HG02970 (cell line): ENCODE results near the gene PLEKHN1.
"Not testable (repeated sequence)": the region's sequence is repeated elsewhere in the genome, so short reads cannot be mapped to it uniquely, and the experiment has no call there.

Experiments used
- ATAC-seq: cut with Tn5 transposase; IDR thresholded peaks from one replicate; pipeline ENCODE4 v1.9.1; 2021; ENCODE audit warnings: mild to moderate bottlenecking, moderate library complexity, moderate number of reproducible peaks; ENCODE audit not compliant: unreplicated experiment, low FRiP score

Gene PLEKHN1

DNA sequence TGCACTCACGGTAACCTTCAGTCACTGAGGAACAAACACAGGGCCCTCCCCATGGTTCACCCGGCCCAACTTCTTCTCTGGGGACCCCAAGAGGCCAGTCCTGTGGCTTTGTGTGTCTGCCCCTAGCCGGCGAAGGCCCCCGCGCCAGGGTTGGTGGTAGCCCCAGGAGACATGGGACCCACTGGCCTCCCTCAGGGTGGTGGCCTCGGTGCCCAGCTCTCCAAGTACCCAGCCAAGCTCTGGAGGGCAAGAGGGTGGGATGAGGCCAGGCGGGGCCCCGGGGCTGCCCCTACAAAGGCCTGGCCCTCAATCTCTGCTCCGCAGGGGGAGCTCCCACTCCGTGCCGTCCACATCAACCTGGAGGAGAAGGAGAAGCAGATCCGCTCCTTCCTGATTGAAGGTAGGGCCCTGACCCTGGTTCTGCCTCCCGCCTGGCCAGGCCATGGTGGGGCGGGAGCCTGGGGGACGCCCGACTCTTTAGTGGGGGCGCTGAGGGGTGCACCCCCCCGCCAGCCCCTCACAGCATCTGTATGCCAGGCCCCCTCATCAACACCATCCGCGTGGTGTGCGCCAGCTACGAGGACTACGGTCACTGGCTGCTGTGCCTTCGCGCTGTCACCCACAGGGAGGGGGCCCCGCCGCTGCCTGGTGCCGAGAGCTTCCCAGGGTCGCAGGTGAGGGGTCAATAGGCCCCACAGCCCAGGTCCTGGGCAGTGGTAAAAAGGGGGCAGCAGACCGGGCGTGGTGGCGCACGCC is 5.6 kb downstream of the PLEKHN1 start:
- no peak for ATAC-seq

DNA sequence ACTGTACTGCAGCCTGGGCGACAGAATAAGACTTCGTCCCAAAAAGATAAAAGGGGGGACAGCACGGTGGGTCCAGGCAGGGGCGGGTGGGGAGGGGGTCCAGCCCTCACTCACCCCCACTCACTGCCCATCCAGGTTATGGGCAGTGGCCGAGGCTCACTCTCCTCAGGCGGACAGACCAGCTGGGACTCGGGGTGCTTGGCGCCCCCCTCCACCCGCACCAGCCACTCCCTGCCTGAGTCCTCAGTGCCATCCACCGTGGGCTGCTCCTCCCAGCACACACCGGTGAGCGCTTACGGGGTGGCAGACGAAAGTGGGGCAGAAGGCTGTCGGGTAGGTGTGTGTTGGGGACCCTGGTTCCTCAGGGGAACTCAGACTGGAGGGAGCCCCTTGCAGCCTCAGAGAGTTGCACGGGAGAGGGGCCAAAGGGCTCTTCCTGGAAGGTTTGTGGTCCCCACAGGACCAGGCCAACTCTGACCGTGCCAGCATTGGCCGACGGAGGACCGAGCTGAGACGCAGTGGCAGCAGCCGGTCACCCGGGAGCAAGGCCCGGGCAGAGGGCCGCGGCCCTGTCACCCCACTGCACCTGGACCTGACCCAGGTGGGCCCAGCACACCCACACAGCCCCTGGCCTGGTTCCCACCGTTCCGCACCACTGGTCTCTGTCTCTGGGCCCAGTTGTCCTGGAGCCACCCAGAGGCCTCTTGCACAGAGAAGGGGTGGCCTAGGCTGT is 6.6 kb downstream of the PLEKHN1 start:
- no peak for ATAC-seq

GRCh38 chr1:973459-974292 is 7.4 kb downstream of the PLEKHN1 start:
- ATAC-seq = no peak

DNA sequence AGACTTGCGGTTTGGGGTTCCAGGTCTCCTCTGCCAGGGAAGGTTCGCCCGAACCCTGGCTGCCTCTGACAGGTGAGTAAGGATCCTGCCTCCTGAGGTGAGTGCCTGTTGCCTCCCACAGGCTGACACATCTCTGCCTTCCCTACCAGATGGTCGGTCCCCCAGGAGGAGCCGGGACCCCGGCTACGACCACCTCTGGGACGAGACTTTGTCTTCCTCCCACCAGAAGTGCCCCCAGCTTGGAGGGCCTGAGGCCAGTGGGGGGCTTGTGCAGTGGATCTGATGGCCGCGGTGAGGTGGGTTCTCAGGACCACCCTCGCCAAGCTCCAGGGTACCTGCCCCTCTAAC is 8.0 kb downstream of the PLEKHN1 start:
- no peak for ATAC-seq

- ATAC-seq = no peak
Measured at GRCh38 chr1:974687-975328, 8.5 kb downstream of the PLEKHN1 start.

DNA sequence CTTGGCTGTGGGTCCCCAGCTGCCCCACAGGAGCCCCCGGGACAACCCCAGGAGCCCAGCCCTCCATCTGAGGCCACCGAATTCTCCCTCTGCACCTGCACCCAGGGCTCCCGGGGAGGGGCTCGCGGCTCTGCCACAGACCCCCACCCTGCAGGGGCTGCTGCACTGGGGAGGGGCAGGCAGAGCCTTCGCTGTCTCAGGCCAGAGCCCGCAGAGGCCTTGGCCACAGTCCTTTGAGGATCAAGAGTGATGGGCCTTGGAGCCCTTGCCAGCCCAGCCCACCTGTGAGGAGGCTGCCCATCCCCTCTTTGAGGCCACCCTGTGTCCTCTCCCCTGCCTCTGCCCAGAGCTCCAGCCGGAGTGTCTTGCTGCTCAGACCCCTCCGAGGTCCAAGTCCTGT is 9.1 kb downstream of the PLEKHN1 start:
- no peak for ATAC-seq

- ATAC-seq = no peak
Measured at GRCh38 chr1:975896-976683, 9.8 kb downstream of the PLEKHN1 start.

GRCh38 chr1:976791-977190 is 10.5 kb downstream of the PLEKHN1 start:
- not testable (repeated sequence) for ATAC-seq

- no peak for ATAC-seq
Measured at GRCh38 chr1:978069-978834, 12.0 kb downstream of the PLEKHN1 start.

DNA sequence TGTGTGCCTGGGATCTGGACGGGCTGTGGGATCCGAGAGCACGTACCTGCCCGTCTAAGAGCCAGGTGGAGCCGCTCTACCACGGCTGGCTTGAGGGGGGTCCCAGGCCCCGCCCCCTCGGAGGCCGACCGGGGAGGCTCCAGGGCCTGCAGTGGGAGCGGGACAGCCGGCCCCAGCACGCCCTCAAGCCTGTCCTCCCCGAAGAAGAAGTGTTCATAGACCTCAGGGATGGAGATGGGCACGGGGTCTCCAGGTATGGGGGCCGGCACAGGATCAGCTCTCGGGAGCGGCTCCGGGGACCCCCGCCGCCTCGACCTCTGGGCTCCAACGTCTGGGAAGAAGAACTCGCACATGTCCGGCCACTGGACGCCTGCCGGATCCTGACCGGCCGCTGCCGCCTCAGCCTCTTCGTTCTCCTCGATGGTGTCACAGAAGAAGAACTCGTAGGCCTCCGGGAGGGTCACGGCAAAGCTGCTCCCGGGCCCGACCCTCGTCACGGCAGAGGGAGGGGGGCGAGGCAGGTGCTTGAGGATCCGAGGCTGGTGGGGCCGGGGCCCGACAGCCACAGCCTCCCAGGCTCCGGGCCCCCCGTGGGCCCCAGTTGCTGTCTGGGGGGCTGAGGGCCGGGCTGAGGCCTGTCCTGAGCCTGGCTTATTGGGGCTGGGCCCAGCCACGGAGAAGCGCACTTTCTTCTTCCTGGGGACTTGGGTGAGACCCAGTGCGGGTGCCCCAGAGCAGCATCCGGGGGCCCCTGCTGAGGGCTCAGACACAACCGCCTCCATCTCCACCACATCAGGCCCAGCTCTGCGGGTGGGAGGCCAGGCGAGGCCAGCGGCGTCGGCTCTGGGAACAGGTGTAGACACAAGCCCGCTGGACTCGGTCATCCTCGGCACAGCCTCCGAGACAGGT is 12.8 kb downstream of the PLEKHN1 start:
- ATAC-seq = no peak

- ATAC-seq = no peak
Measured at GRCh38 chr1:979744-980072, 13.4 kb downstream of the PLEKHN1 start.

GRCh38 chr1:980137-980571 is 13.9 kb downstream of the PLEKHN1 start:
- no peak for ATAC-seq

DNA sequence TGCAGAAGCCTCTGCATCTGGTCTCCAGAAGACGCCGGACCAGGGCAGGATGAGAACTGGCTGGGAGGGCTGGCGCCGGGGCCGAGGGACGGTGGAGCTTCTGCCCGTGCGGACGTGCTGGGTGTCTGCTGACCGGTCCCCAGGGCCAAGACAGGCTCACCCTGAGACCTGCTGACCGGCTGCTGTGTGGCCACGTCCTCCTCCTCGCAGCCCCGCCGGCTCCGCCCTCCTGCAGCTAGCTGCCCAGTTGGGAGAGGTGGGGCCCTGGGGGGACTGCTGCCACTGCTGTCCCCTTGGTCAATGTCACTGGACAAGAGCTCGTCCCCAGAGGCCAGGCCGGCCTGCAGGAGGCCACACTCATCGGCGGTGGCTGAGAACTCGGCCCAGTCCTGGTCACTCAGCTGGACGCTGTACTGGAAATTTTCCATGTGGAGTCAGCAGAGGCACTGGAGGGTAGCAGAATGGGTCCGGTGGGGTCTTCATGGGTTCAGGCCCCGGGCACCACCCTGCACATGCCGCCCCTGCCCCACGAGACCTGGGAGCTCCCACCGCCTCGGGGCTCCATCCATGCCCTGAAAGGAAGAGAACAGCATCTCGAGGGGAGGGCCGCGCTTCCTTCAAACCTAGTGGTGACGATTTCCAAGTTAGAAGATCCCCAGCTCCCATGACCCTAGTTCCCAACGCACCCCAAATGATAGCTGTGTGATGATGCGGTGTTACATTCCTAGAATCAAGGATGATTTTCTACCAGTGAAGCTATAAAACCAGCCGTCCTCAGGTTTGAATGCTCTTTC is 14.5 kb downstream of the PLEKHN1 start:
- no peak for ATAC-seq

- ATAC-seq = no peak
Measured at GRCh38 chr1:981491-981954, 15.2 kb downstream of the PLEKHN1 start.

DNA sequence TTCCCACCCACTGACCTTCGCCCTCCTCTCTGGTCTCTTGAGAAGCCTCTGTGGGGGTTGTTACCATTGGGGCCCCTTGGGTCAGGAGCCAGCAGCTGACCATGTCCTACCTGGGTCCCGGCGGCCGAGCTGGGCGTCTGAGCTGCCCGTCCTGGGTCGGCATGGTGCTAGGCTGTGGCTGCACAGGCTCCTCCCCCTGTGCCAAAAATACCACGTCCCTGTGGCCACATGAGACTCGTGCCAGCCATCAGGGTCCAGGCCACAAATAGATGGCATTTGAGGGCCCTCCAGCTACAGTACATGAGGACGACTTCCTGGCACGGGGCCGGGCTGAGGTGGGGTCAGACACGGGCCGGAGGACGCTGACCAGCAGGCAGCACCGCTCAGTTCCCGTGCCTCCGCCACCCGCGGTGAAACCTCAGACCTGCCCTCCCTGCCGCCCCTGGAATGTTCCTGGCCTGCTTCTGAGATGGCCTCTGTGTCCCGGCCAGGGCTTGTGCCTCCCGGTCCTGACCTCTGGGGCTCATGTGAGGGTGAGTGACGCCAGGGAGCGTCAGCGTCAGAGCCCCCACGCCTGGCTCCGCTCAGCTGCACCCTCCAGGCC is 15.8 kb downstream of the PLEKHN1 start, which contains the start of gene PERM1:
PERM1 (minus strand) TSS at position 139 of the 604 bp plus-strand sequence. CDS start 1,064 bp downstream, outside the sequence.
- ATAC-seq = no peak

DNA sequence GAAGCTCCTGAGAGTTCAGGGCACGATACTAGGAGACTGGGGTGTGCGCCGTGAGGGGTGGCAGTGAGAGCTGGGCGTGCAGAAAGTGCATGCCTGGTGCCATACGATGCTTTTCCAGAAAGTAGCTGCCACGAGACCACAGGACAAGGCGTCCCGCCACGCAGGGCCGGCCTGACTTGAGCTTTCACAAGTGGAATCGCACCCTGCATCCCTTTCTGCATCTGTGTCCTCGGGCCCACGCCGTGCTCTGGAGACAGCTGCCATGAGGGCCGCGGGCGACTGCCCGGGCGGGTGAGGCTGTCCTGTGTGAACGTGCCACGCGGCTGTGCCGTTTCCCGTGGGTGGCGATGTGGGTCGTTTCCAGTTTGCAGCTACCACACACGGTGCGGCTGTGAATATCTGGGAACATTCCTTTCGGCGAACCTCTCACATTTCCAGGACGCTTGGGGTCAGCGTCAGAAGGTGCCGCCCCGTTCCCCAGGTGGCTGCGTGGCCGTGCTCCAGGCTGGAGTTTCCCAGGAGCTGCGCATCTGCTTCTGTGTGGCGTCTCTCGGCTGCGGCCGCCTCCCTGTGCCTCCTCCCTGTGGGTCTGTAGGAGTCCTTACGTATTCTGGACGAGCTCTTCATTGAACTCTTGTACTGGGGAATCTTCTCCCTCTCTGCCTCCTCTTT is 16.6 kb downstream of the PLEKHN1 start:
- no peak for ATAC-seq
